Measurements from ENCODE around the gene ZWILCH.

DNA sequence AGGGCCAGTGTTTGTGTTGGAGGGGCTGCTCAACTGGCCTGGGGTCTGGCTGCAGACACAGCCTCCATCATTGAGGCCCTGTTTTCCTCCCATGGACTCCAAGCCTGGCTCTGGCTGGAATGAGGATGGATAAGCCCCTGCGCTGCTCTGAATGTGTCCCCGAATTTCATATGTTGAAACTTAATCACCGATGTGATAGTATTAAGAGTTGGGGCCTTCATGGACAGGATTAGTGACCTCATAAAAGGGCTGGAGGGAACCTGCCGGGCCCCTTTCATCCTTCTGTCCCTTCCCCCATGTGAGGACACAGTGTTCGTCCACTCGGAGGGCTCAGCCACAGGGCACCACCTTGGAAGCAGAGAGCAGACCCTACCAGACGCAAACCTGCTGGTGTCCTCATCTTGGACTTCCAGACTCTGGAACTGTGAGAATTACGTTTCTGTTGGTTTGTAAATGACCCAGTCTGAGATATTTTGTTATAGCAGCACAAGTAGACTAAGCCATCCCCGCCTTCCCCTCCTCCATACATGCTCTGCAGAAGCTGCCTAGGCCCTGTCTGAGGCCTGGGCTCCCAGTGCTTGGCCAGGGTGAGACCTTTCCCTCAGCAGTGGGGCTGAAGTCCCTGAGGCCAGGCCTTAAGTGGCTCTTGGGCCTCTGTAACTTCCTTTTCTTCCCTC lies 64.5 kb downstream of the ZWILCH start:
- TF ChIP-seq TAF1 (IDR thresholded peaks at IDR 0.05; ENCODE audit: borderline replicate concordance, insufficient read depth, low read length) (no peak), SIN3A (IDR thresholded peaks at IDR 0.05; ENCODE audit: borderline replicate concordance, insufficient read depth, low read length) (no peak)
